K562 (cell line): ENCODE data around the gene GJD2.

Experiments used
- BRD4 ChIP-seq: fragments of 200-600 bp; sonication (generic); IDR thresholded peaks from 2 replicates; pipeline ENCODE4 v1.6.1; 2017; ENCODE audit warnings: inconsistent platforms
- FOXA3 ChIP-seq, 2 experiments: fragments of 450-650 bp in 1 of 2; sonication (generic) in 1 of 2; formaldehyde crosslinking; IDR thresholded peaks in 1 of 2; conservative IDR thresholded peaks in 1 of 2; 2 replicates each; pipeline versions ENCODE4 v1.4.0 to v1.8.0; 2020 to 2022; ENCODE audit warnings: mild to moderate bottlenecking in 2 of 2, missing genetic modification reagents in 1 of 2
- GABPA ChIP-seq: fragments of 200-800 bp; sonication (Bioruptor generic); conservative IDR thresholded peaks from 2 replicates; pipeline ENCODE4 v1.6.1; 2016; ENCODE audit warnings: low read depth, missing genetic modification characterization, missing compliant biosample characterization
- MEIS2 ChIP-seq: fragments of 450-650 bp; IDR thresholded peaks from 2 replicates; pipeline ENCODE4 v1.6.1; 2014; ENCODE audit warnings: mild to moderate bottlenecking; ENCODE audit not compliant: partially characterized antibody
- OTX1 ChIP-seq: fragments of 450-650 bp; formaldehyde crosslinking; IDR thresholded peaks from 2 replicates; pipeline ENCODE4 v1.4.0; 2022; ENCODE audit warnings: mild to moderate bottlenecking
- POLR2AphosphoS2 ChIP-seq: IDR thresholded peaks from 2 replicates; pipeline ENCODE4 v1.6.1; 2012; ENCODE audit warnings: low read length, improper control_type of control experiment
- SP2 ChIP-seq: IDR thresholded peaks from 2 replicates; pipeline ENCODE4 v1.6.1; 2011; ENCODE audit warnings: mild to moderate bottlenecking, low read depth, low read length, moderate library complexity; ENCODE audit not compliant: poor library complexity, severe bottlenecking; ENCODE audit errors: extremely low read depth
- TBP ChIP-seq: optimal IDR thresholded peaks from 2 replicates; pipeline ENCODE3; 2011; ENCODE audit warnings: low read depth, low read length, improper control_type of control experiment
- ZNF184 ChIP-seq: sonication (generic); formaldehyde crosslinking; IDR thresholded peaks from 2 replicates; pipeline ENCODE4 v1.5.0; 2020; ENCODE audit warnings: missing genetic modification reagents
- ZNF384 ChIP-seq: IDR thresholded peaks from 2 replicates; pipeline ENCODE4 v1.6.1; 2012; ENCODE audit warnings: low read depth, low read length, improper control_type of control experiment
- TF ChIP-seq, protein P1 (sequence below): fragments of 450-650 bp; IDR thresholded peaks from 2 replicates; pipeline ENCODE4 v1.6.1; 2016
- TF ChIP-seq, protein P2 (sequence below), 2 experiments: fragments of 450-650 bp; formaldehyde crosslinking in 1 of 2; IDR thresholded peaks; 2 replicates each; pipeline versions ENCODE4 v1.4.0 to v1.6.1; 2014 to 2020; ENCODE audit warnings: mild to moderate bottlenecking in 2 of 2, borderline replicate concordance in 1 of 2, low read depth in 1 of 2
- TF ChIP-seq, protein P3 (sequence below): sonication (generic); formaldehyde crosslinking; IDR thresholded peaks from 2 replicates; pipeline ENCODE4 v1.8.0; 2022; ENCODE audit warnings: mild to moderate bottlenecking, missing genetic modification reagents
- TF ChIP-seq, protein P4 (sequence below): fragments of 200-800 bp; sonication (Bioruptor generic); IDR thresholded peaks from 2 replicates; pipeline ENCODE4 v1.6.1; 2017; ENCODE audit warnings: missing genetic modification characterization, missing compliant biosample characterization

GRCh38 chr15:34804113-34804512 lies 49.3 kb upstream of the GJD2 start:
- TF ChIP-seq MEIS2 (no peak), TBP (no peak), ZNF384 (no peak), SP2 (no peak), POLR2AphosphoS2 (no peak), FOXA3 (CRISPR knock-in tag; conservative IDR thresholded peaks at IDR 0.05 in 1 of 2, IDR thresholded peaks at IDR 0.05 in 1 of 2) (no peak), GABPA (no peak), OTX1 (CRISPR knock-in tag) (no peak), BRD4 (no peak), ZNF184 (CRISPR knock-in tag) (no peak)
- TF ChIP-seq, protein P1, sequence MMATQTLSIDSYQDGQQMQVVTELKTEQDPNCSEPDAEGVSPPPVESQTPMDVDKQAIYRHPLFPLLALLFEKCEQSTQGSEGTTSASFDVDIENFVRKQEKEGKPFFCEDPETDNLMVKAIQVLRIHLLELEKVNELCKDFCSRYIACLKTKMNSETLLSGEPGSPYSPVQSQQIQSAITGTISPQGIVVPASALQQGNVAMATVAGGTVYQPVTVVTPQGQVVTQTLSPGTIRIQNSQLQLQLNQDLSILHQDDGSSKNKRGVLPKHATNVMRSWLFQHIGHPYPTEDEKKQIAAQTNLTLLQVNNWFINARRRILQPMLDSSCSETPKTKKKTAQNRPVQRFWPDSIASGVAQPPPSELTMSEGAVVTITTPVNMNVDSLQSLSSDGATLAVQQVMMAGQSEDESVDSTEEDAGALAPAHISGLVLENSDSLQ = no peak
- TF ChIP-seq, protein P2, sequence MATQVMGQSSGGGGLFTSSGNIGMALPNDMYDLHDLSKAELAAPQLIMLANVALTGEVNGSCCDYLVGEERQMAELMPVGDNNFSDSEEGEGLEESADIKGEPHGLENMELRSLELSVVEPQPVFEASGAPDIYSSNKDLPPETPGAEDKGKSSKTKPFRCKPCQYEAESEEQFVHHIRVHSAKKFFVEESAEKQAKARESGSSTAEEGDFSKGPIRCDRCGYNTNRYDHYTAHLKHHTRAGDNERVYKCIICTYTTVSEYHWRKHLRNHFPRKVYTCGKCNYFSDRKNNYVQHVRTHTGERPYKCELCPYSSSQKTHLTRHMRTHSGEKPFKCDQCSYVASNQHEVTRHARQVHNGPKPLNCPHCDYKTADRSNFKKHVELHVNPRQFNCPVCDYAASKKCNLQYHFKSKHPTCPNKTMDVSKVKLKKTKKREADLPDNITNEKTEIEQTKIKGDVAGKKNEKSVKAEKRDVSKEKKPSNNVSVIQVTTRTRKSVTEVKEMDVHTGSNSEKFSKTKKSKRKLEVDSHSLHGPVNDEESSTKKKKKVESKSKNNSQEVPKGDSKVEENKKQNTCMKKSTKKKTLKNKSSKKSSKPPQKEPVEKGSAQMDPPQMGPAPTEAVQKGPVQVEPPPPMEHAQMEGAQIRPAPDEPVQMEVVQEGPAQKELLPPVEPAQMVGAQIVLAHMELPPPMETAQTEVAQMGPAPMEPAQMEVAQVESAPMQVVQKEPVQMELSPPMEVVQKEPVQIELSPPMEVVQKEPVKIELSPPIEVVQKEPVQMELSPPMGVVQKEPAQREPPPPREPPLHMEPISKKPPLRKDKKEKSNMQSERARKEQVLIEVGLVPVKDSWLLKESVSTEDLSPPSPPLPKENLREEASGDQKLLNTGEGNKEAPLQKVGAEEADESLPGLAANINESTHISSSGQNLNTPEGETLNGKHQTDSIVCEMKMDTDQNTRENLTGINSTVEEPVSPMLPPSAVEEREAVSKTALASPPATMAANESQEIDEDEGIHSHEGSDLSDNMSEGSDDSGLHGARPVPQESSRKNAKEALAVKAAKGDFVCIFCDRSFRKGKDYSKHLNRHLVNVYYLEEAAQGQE (IDR thresholded peaks at IDR 0.05; ENCODE audit: borderline replicate concordance) = no peak
- TF ChIP-seq, protein P2 (CRISPR knock-in tag; IDR thresholded peaks at IDR 0.05; ENCODE audit: low read depth) = no peak
- TF ChIP-seq, protein P3, sequence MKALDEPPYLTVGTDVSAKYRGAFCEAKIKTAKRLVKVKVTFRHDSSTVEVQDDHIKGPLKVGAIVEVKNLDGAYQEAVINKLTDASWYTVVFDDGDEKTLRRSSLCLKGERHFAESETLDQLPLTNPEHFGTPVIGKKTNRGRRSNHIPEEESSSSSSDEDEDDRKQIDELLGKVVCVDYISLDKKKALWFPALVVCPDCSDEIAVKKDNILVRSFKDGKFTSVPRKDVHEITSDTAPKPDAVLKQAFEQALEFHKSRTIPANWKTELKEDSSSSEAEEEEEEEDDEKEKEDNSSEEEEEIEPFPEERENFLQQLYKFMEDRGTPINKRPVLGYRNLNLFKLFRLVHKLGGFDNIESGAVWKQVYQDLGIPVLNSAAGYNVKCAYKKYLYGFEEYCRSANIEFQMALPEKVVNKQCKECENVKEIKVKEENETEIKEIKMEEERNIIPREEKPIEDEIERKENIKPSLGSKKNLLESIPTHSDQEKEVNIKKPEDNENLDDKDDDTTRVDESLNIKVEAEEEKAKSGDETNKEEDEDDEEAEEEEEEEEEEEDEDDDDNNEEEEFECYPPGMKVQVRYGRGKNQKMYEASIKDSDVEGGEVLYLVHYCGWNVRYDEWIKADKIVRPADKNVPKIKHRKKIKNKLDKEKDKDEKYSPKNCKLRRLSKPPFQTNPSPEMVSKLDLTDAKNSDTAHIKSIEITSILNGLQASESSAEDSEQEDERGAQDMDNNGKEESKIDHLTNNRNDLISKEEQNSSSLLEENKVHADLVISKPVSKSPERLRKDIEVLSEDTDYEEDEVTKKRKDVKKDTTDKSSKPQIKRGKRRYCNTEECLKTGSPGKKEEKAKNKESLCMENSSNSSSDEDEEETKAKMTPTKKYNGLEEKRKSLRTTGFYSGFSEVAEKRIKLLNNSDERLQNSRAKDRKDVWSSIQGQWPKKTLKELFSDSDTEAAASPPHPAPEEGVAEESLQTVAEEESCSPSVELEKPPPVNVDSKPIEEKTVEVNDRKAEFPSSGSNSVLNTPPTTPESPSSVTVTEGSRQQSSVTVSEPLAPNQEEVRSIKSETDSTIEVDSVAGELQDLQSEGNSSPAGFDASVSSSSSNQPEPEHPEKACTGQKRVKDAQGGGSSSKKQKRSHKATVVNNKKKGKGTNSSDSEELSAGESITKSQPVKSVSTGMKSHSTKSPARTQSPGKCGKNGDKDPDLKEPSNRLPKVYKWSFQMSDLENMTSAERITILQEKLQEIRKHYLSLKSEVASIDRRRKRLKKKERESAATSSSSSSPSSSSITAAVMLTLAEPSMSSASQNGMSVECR (CRISPR knock-in tag) = no peak
- TF ChIP-seq, protein P4, sequence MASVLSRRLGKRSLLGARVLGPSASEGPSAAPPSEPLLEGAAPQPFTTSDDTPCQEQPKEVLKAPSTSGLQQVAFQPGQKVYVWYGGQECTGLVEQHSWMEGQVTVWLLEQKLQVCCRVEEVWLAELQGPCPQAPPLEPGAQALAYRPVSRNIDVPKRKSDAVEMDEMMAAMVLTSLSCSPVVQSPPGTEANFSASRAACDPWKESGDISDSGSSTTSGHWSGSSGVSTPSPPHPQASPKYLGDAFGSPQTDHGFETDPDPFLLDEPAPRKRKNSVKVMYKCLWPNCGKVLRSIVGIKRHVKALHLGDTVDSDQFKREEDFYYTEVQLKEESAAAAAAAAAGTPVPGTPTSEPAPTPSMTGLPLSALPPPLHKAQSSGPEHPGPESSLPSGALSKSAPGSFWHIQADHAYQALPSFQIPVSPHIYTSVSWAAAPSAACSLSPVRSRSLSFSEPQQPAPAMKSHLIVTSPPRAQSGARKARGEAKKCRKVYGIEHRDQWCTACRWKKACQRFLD (CRISPR knock-in tag) = no peak
